ENCODE measurements around the gene NMB.
A peak's percentile ranks its signal among the peaks of the same experiment; 100 is the strongest.
"Not testable (repeated sequence)": the region's sequence is repeated elsewhere in the genome, so short reads cannot be mapped to it uniquely, and the experiment has no call there.

The NMB gene

DNA sequence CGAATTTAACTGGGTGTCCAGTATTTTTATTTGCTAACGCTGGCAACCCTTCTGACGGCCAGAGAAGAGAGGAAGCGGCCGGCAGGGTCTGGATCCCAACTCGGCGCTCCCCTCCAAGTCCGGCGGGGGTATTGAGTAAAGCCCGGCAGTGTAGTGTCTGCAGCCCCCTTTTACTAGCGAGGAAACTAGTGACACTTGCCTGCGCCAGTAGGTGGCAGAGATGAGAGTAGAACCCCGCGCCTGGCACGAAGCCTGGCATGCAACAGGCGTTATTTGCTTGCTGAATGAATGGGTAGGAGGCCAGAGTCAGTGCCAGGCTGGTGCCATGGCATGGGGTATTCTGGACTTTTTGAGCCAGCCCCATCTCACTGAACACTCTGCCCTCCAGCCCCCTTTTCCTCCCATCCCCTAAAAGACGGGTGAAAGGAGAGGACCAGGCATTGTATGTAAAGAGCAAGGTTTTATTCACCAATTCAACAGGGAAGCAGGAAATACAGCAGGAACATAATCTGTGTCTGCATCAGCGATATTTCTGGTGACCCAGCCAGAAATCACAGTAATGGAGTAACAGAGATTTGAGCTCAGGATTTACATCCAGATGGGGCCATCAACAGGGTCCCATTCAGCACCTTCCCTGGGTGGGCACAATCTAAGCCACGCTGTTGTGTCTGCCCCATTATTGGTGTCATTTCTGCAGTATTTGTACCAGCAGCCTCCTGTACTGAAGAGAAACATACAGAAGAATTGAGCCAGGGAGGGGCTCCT is 3.1 kb downstream of the NMB start:
- DNase-seq (ENCODE audit: low spot score), result peak; percentile 95

- peak; percentile 98 for DNase-seq (ENCODE audit: low spot score)
Measured at GRCh38 chr15:84653910-84654688, 3.9 kb downstream of the NMB start, which contains the start of gene WDR73. WDR73 (minus strand) TSS chr15:84654283; CDS start chr15:84654274, 9 bp downstream.

DNA sequence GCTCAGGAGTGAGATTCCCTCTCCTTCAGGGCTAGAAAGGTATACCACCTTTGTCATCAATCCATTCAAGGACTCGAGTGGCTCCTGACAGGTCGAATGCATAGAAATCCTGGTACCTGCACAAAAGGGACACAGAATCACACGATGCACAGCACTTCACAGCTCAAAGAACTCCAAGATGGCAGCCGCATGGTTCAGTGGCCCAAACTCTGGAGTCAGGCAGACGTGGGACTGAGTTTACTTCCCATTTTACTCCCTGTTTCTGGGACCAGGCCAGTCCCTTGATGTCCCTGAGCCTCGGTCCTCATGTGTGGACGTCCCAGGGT is 4.5 kb downstream of the NMB start:
- peak; percentile 28 for DNase-seq (ENCODE audit: low spot score)

DNA sequence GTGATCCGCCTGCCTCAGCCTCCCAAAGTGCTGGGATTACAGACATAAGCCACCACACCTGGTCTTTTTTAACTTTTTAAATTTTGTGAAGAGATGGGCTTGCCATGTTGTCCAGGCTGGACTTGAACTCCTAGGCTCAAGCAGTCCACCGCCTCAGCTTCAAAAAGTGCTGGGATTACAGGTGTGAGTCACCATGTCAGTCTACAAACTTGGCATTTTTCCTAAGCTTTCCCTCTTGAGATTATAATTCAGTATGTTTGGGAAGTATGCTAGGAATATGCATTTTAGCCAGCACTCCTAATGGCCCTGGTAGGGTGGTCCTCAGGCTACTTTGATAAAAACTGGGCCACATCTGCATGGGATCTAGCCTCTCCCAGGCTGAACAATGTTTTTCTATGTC is 8.3 kb downstream of the NMB start:
- no peak for DNase-seq (ENCODE audit: low spot score)

DNA sequence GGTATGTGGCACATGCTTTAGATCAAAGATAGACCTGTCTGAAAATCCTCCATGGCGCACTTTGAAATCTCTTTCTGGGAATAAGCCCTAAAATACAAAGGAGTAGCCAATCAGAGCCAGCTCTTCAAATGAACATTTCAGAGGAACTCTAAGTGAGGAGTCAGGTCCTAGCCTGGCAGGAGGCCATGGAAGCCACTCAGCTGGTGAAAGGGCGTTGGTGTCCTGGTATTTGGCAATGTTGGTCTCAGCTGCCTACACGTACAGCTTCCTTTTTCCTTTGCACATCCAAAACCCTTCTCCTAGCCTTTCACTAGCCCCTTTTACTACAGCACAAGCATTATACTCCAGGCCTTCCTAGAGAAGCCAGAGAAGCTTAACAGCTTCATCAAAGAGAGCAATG is 9.5 kb downstream of the NMB start:
- DNase-seq (ENCODE audit: low spot score), result no peak

GRCh38 chr15:84647726-84648125 is 10.3 kb downstream of the NMB start:
- DNase-seq (ENCODE audit: low spot score), result no peak

GRCh38 chr15:84645997-84646396 is 12.0 kb downstream of the NMB start:
- no peak for DNase-seq (ENCODE audit: low spot score)

DNA sequence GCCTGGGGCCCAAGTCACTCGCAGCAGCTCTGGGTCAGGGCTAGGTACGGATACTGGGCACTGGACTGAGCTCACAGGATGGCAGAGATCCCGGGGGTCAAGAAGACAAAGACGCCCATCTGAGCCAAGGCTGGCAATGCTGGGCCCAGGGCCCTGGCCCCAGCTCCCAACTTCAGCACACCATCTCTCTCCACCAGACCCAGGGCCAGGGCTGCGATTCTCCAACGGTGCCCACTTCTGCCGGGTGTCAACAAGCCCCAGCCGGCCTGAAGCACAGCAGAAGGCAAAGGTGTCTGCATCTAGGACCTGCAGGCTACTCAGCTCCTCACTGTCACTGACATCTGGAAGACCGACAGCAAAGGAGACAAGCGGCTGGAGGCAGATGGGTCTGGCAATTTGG is 12.5 kb downstream of the NMB start:
- no peak for DNase-seq (ENCODE audit: low spot score)

GRCh38 chr15:84643838-84644237 is 14.2 kb downstream of the NMB start:
- no peak for DNase-seq (ENCODE audit: low spot score)

DNA sequence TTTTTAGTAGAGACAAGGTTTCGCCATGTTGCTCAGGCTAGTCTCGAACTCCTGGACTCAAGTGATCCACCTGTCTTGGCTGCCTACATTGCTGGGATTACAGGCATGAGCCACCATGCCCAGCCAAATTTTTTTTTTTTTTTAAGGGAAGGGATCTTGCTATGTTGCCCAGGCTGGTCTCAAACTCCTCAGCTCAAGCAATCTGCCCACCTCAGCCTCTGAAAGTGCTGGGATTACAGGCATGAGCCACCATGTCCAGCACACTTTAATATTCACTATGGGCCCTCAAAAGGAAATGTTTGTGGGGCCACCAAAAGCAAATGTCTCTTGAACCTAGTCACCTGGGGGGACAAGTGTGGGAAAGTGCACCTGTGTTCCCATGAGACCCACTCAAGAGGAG is 15.4 kb downstream of the NMB start:
- not testable (repeated sequence) for DNase-seq (ENCODE audit: low spot score)

GRCh38 chr15:84641871-84642270 is 16.1 kb downstream of the NMB start:
- not testable (repeated sequence) for DNase-seq (ENCODE audit: low spot score)

- DNase-seq (ENCODE audit: low spot score), result peak; percentile 44
Measured at GRCh38 chr15:84638103-84638502, 19.9 kb downstream of the NMB start.

DNA sequence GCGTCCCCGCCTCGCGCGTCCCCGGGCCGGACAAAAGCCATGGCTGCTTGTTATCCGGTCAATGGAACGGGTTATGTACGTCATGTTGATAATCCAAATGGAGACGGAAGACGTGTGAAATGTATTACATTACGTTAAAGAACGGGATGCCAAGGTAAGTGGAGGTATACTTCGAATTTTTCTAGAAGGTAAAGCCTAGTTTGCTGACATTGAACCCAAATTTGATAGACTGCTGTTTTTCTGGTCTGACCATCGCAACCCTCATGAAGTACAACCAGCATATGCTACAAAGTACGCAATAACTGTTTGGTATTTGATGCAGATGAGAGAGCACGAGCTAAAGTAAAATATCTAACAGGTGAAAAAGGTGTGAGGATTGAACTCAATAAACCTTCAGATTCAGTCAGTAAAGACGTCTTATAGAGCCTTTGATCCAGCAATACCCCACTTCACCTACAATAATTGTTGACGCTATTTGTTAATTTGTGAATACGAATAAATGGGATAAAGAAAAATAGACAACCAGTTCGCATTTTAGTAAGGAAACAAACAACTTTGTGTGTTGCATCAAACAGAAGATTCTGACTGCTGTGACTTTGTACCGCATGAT is 23.7 kb downstream of the NMB start:
- DNase-seq (ENCODE audit: low spot score), result peak; percentile 49

- DNase-seq (ENCODE audit: low spot score), result peak; percentile 48
Measured at GRCh38 chr15:84633311-84634227, 24.4 kb downstream of the NMB start.

GRCh38 chr15:84631706-84632272 is 26.2 kb downstream of the NMB start:
- DNase-seq (ENCODE audit: low spot score), result no peak

- no peak for DNase-seq (ENCODE audit: low spot score)
Measured at GRCh38 chr15:84629033-84629432, 29.0 kb downstream of the NMB start.

DNA sequence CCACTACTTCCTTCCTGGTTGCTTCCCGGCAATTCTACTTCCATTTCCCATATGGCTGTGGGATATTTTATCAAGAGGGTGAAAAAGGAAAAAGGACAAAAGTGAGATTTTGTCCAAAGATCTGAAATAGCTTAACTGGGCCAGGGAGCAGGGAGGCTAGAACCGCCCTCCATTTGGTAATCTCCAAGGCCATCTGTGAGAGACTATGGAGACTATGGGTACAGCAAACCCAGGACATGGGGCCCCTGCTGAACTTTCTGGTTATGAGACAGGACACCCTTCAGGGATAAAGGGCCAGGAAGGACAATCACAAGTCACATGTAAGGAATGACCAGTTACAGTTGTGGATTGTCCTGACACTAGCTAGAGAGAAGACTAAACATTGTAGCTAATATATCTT is 32.9 kb downstream of the NMB start:
- no peak for DNase-seq (ENCODE audit: low spot score)

DNA sequence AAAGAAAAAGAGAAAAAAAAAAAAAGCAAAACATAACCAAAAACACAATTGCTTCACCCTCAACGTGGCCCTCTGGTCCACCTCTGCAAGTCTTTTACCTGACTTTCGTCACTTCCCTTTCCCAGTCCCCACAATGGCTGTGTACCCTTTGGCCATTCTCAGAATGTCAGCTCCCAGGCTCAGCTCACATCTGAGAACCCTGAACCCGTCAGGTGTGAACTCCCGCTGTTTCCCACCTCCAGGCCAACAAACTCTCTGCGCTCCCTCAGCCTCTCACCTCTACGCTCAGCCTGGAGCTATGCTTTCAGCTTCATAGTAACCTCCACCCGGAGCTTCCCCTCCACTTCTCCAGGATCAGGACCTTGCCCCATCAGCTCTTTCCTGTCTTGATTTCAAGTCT is 33.6 kb downstream of the NMB start:
- no peak for DNase-seq (ENCODE audit: low spot score)

DNA sequence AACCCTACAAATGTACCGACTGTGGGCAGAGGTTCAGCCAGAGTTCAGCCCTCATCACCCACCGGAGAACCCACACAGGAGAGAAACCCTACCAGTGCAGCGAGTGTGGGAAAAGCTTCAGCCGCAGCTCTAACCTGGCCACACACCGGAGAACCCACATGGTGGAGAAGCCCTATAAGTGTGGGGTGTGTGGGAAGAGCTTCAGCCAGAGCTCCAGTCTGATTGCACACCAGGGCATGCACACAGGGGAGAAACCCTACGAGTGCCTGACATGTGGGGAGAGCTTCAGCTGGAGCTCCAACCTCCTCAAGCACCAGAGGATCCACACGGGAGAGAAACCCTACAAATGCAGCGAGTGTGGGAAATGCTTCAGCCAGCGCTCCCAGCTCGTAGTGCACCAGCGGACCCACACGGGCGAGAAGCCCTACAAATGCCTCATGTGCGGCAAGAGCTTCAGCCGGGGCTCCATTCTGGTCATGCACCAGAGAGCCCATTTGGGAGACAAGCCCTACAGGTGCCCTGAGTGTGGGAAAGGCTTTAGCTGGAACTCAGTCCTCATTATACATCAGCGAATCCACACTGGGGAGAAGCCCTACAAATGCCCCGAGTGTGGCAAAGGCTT is 36.5 kb downstream of the NMB start:
- no peak for DNase-seq (ENCODE audit: low spot score)

- no peak for DNase-seq (ENCODE audit: low spot score)
Measured at GRCh38 chr15:84620626-84621025, 37.4 kb downstream of the NMB start.

- no peak for DNase-seq (ENCODE audit: low spot score)
Measured at GRCh38 chr15:84616235-84616634, 41.8 kb downstream of the NMB start.

All from pons (tissue), 1 donor.